Body of pancreas (tissue), 4 donors: ENCODE measurements around the gene TVP23C.

Experiments
- CTCF ChIP-seq, 7 experiments: fragments of 450-650 bp in 4 of 7; fragments of 200-600 bp in 3 of 7; sonication (generic) in 3 of 7; IDR thresholded peaks; one replicate each; pipeline ENCODE4 v1.5.1; 2016 to 2019; ENCODE audit warnings: antibody characterized with exemption in 7 of 7
- POLR2A ChIP-seq, 3 donors: fragments of 450-650 bp; IDR thresholded peaks; one replicate each; pipeline ENCODE4 v1.6.1; 2016; ENCODE audit warnings: antibody characterized with exemption in 3 of 3, mild to moderate bottlenecking in 2 of 3

GRCh38 chr17:15488557-15488956 is 74.7 kb downstream of the TVP23C start:
- no peak for TF ChIP-seq POLR2A (IDR thresholded peaks at IDR 0.05)
- no peak for TF ChIP-seq CTCF (IDR thresholded peaks at IDR 0.05)
